CD4-positive, alpha-beta T cell treated with Interferon gamma for 1 hour (primary cell): ENCODE results near the gene PTP4A1.
A peak's percentile ranks its signal among the peaks of the same experiment; 100 is the strongest.
"Not testable (repeated sequence)": the region's sequence is repeated elsewhere in the genome, so short reads cannot be mapped to it uniquely, and the experiment has no call there.

Source experiments
- DNase-seq: peaks from one replicate; pipeline ENCODE4 v3.0.0-alpha.2; 2020

Gene PTP4A1

DNA sequence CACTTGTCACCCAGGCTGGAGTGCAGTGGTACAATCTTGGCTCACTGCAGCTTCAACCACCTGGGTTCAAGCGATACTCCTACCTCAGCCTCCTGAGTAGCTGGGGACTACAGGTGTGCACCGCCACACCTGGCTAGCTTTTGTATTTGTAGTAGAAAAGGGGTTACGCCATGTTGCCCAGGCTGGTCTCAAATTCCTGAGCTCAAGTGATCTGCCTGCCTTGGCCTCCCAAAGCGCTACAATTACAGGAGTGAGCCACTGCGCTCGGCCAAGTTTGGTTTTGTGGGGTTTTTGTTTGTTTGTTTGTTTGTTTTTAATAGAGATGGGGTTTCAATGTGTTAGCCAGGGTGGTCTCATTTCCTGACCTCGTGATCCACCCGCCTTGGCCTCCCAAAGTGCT is 12.3 kb downstream of the PTP4A1 start:
- no peak for DNase-seq

DNA sequence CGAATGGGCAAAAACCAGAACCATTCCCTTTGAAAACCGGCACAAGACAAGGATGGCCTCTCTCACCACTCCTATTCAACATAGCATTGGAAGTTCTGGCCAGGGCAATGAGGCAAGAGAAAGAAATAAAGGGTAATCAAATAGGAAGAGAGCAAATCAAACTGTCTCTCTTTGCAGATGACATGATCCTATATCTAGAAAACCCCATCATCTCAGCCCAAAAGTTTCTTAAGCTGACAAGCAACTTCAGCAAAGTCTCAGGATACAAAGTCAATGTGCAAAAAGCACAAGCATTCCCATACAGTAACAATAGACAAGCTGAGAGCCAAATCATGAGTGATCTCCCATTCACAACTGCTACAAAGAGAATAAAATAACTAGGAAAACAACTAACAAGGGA is 13.4 kb downstream of the PTP4A1 start:
- DNase-seq = not testable (repeated sequence)

- no peak for DNase-seq
Observed at GRCh38 chr6:63589952-63590411, 17.7 kb downstream of the PTP4A1 start.

DNA sequence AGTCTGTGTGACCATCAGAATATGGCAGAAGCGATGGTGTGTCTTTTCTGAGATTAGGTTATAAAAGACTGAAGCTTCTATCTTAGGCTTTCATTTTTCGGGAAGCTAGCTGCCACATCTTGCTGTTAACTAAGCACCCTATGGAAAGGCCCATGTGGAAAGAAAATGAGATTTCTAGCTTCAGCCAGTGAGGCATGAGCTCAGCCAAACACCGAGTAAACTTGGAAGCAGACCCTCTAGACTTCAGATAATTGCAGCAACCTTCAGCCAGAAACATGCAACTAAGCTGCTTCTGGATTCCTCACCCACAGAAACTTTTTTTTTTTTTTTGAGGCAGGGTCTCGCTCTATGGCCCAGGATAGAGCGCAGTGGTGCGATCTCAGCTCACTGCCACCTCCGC is 20.6 kb downstream of the PTP4A1 start:
- no peak for DNase-seq

DNA sequence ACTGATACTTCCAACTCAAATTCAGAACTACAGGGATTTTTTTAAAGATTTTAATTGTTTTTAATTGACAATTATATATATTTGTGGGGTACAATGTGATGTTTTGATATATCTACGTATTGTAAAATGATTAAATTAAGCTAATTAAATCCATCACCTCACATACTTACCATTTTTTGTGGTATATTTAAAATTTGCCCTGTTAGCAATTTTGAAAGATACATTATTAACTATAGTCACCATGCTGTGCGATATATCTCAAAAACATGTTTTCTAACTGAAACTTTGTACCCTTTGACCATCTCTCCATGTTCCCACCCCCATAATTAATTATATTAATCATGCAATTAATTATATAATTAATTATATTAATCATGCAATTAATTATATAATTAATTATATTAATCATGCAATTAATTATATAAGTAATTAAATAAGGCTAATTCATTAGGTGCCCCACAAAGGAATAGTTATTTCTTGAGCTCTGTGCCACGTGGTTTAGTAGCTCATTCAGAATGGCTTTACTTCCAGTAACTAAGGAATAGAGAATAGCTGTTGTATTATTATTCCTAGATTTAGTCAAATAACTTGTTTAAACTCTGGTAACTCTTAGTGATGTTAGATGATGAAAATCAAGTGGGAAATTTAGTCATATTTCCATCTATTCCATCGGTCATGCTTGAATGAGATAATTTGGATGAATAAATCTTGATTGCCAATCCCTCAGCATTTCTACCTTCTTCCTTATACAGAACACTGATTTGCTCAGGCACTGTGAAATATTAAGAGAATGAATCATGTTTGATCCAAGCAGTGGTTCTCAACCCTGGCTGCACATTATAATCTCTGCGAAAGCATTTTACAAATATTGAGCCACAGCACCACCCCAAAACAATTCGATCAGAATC is 25.1 kb downstream of the PTP4A1 start:
- DNase-seq = no peak

GRCh38 chr6:63598049-63599036 is 26.1 kb downstream of the PTP4A1 start:
- DNase-seq = peak; percentile 78

- no peak for DNase-seq
Observed at GRCh38 chr6:63599243-63599642, 27.0 kb downstream of the PTP4A1 start.

- DNase-seq = no peak
Observed at GRCh38 chr6:63600136-63600535, 27.9 kb downstream of the PTP4A1 start.

DNA sequence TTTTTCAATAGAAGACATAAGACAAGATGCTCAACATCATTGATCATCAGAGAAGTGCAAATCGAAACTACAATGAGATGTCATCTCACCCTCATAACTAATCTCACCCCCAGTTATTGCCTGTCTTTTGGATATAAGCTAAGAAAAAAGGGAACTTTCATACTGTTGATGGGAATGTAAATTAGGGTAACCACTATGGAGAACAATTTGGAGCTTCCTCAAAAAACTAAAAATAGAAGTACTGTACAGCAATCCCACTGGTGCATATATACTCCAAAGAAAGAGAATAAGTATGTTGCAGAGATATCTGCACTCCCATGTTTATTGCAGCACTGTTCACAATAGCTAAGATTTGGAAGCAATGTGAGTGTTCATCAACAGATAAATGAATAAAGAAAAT is 37.0 kb downstream of the PTP4A1 start:
- no peak for DNase-seq

GRCh38 chr6:63610944-63611343 is 38.7 kb downstream of the PTP4A1 start:
- DNase-seq = no peak

- DNase-seq = no peak
Observed at GRCh38 chr6:63611560-63611959, 39.3 kb downstream of the PTP4A1 start.

GRCh38 chr6:63615590-63615989 is 43.3 kb downstream of the PTP4A1 start:
- DNase-seq = no peak
